Panc1 (cell line): ENCODE measurements around the gene TARBP1. TPM values are rescaled to one million over a fixed set of nuclear protein-coding genes. Genes with fewer than 3 reads are reported as not detected.

ENCODE experiments used
- ATAC-seq: fragments of 200-7000 bp; cut with Tn5 transposase; 2 replicates; pipeline ENCODE4 v1.9.1; 2020; ENCODE audit warnings: mild to moderate bottlenecking, moderate library complexity
- BruUV-seq: library from RNA; stranded (reverse); fragments of 400-500 nt; replicated peaks from 2 replicates; lab custom pipeline; 2021; lab: Mats Ljungman, UMichigan
- CTCF ChIA-PET: fragments of 300-600 bp; sonication (Branson Sonifier 250); formaldehyde crosslinking; loops from one replicate; lab custom pipeline; 2022; ENCODE audit warnings: antibody characterized with exemption; lab: Charles Lee
- POLR2A ChIA-PET: fragments of 300-600 bp; sonication (Branson Sonifier 250); formaldehyde crosslinking; loops from one replicate; lab custom pipeline; 2022; ENCODE audit warnings: antibody characterized with exemption; lab: Charles Lee
- DNase-seq: peaks from one replicate; pipeline ENCODE4 v3.0.0-alpha.2; 2010; ENCODE audit warnings: low read depth, low spot score
- H3K27ac ChIP-seq: 2 replicates; pipeline ENCODE4 v1.5.1; 2011; ENCODE audit warnings: mild to moderate bottlenecking, low read length, inconsistent platforms
- H3K27me3 ChIP-seq: fragments of 200-500 bp; sonication (Bioruptor generic); 2 replicates; pipeline ENCODE4 v1.6.0; 2014; ENCODE audit warnings: low read length, inconsistent platforms; ENCODE audit not compliant: control insufficient read depth, insufficient read depth
- H3K36me3 ChIP-seq: fragments of 200-500 bp; sonication (Bioruptor generic); 2 replicates; pipeline ENCODE4 v1.5.1; 2014; ENCODE audit warnings: inconsistent platforms, mild to moderate bottlenecking, low read length, moderate library complexity; ENCODE audit not compliant: control insufficient read depth, insufficient read depth
- H3K4me1 ChIP-seq: 2 replicates; pipeline ENCODE4 v1.5.1; 2011; ENCODE audit warnings: inconsistent platforms, mild to moderate bottlenecking, low read length, moderate library complexity; ENCODE audit not compliant: control insufficient read depth, insufficient read depth
- H3K4me3 ChIP-seq, 2 experiments: 2 replicates each; pipeline ENCODE4 v1.5.1; 2011 to 2012; ENCODE audit warnings: low read depth in 2 of 2, low read length in 2 of 2, mild to moderate bottlenecking in 2 of 2, inconsistent platforms in 1 of 2, moderate library complexity in 1 of 2
- H3K9me3 ChIP-seq: fragments of 200-500 bp; sonication (Bioruptor generic); 2 replicates; pipeline ENCODE4 v1.5.1; 2014; ENCODE audit warnings: low read depth, mild to moderate bottlenecking, inconsistent platforms, low read length, moderate library complexity; ENCODE audit not compliant: control insufficient read depth, insufficient read depth
- POLR2AphosphoS5 ChIP-seq: IDR thresholded peaks from 2 replicates; pipeline ENCODE4 v1.6.1; 2012; ENCODE audit warnings: mild to moderate bottlenecking, low read depth, low read length, moderate library complexity
- REST ChIP-seq, 2 experiments: IDR thresholded peaks; 2 replicates each; pipeline ENCODE4 v1.6.1; 2011 to 2012; ENCODE audit warnings: low read depth in 2 of 2, control low read depth in 1 of 2, low read length in 1 of 2, mild to moderate bottlenecking in 1 of 2, moderate library complexity in 1 of 2; ENCODE audit not compliant: insufficient read depth in 1 of 2
- SIN3A ChIP-seq: IDR thresholded peaks from 2 replicates; pipeline ENCODE4 v1.6.1; 2012; ENCODE audit warnings: low read depth, mild to moderate bottlenecking, low read length, moderate library complexity, borderline replicate concordance; ENCODE audit not compliant: insufficient read depth
- TCF7L2 ChIP-seq: IDR thresholded peaks from 2 replicates; pipeline ENCODE4 v1.6.1; 2011; ENCODE audit warnings: mild to moderate bottlenecking, low read depth, low read length, inconsistent platforms
- in situ Hi-C: cut with HindIII; loops from 2 replicates; pipeline ENCODE4 v1.10.0; 2016; ENCODE audit warnings: low sequenced_read_pairs, low pct_unique_long_range_greater_than_20kb
- intact Hi-C: fragments of 100-400 bp; cut with micrococcal nuclease; formaldehyde crosslinking; loops from one replicate; pipeline ENCODE4 v1.10.0; 2022; ENCODE audit not compliant: unreplicated experiment
- total RNA-seq: library from RNA; stranded (reverse); gene quantifications from one replicate; pipeline ENCODE4 v1.2.1, GENCODE V29; 2021; ENCODE audit not compliant: unreplicated experiment
- TF ChIP-seq, protein P1 (sequence below): fragments of 450-650 bp; IDR thresholded peaks from 2 replicates; pipeline ENCODE4 v1.5.1; 2017; ENCODE audit warnings: mild to moderate bottlenecking

Gene TARBP1
- total RNA-seq, 1 experiment from 2014 or later, result 45.0 TPM

- H3K36me3 ChIP-seq, result peaks cover 37% of the 10 kb centered on the region
- H3K27ac ChIP-seq, result no peak overlapping the region
- H3K4me3 ChIP-seq, result no peak overlapping the region
- intact Hi-C loops, result no loop called here
- DNase-seq (no peak), ATAC-seq (no peak)
- CTCF ChIA-PET, result no interaction called here
- no peaks in the 10 kb centered on the region for H3K4me1 ChIP-seq
- TF ChIP-seq SIN3A (no peak), REST (IDR thresholded peaks at IDR 0.05; ENCODE audit: insufficient read depth in 1 of 2, low read depth in 2 of 2, low read length in 1 of 2) (no peak), POLR2AphosphoS5 (no peak), TCF7L2 (no peak)
- TF ChIP-seq, protein P1, sequence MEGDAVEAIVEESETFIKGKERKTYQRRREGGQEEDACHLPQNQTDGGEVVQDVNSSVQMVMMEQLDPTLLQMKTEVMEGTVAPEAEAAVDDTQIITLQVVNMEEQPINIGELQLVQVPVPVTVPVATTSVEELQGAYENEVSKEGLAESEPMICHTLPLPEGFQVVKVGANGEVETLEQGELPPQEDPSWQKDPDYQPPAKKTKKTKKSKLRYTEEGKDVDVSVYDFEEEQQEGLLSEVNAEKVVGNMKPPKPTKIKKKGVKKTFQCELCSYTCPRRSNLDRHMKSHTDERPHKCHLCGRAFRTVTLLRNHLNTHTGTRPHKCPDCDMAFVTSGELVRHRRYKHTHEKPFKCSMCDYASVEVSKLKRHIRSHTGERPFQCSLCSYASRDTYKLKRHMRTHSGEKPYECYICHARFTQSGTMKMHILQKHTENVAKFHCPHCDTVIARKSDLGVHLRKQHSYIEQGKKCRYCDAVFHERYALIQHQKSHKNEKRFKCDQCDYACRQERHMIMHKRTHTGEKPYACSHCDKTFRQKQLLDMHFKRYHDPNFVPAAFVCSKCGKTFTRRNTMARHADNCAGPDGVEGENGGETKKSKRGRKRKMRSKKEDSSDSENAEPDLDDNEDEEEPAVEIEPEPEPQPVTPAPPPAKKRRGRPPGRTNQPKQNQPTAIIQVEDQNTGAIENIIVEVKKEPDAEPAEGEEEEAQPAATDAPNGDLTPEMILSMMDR, result no peak
- in situ Hi-C loops, result no loop called here
- no TSS peak for BruUV-seq
- H3K27me3 ChIP-seq, result no peaks in the 10 kb centered on the region
- H3K9me3 ChIP-seq, result no peaks in the 10 kb centered on the region
- POLR2A ChIA-PET, result interaction anchor here (0.6 kb wide), 1 partner anchor 501 kb away, joined by 6 read pairs; no protein-coding TSS in a partner anchor
These were observed 48.3 kb downstream of the TARBP1 start for GRCh38 chr1:234430691-234431090.

- POLR2A ChIA-PET, result no interaction called here
- TSS peak; percentile 46 for BruUV-seq
- Histone ChIP-seq H3K4me3 (no peak overlapping the region), H3K27me3 (no peaks in the 10 kb centered on the region), H3K9me3 (no peaks in the 10 kb centered on the region), H3K4me1 (no peaks in the 10 kb centered on the region), H3K36me3 (peaks cover 42% of the 10 kb centered on the region), H3K27ac (no peak overlapping the region)
- ATAC-seq (no peak), DNase-seq (no peak)
- TF ChIP-seq POLR2AphosphoS5 (no peak), SIN3A (no peak), TCF7L2 (no peak), REST (IDR thresholded peaks at IDR 0.05; ENCODE audit: insufficient read depth in 1 of 2, low read depth in 2 of 2, low read length in 1 of 2) (no peak)
- TF ChIP-seq, protein P1, result no peak
- intact Hi-C loops, result no loop called here
- in situ Hi-C loops, result no loop called here
- CTCF ChIA-PET, result no interaction called here
These were observed 49.6 kb downstream of the TARBP1 start for GRCh38 chr1:234429434-234429806.
